Astrocyte (in vitro differentiated cells and primary cell): ENCODE measurements around the gene ITGB2.

Experiments used
- EZH2 ChIP-seq: IDR thresholded peaks from 2 replicates; pipeline ENCODE4 v1.6.1; 2012; ENCODE audit warnings: mild to moderate bottlenecking, low read length, inconsistent platforms; ENCODE audit not compliant: insufficient read depth
- TF ChIP-seq, protein P1 (sequence below): IDR thresholded peaks from 2 replicates; pipeline ENCODE4 v1.5.1; 2011; ENCODE audit warnings: low read depth, mild to moderate bottlenecking, inconsistent platforms, low read length, moderate library complexity; ENCODE audit not compliant: insufficient read depth

DNA sequence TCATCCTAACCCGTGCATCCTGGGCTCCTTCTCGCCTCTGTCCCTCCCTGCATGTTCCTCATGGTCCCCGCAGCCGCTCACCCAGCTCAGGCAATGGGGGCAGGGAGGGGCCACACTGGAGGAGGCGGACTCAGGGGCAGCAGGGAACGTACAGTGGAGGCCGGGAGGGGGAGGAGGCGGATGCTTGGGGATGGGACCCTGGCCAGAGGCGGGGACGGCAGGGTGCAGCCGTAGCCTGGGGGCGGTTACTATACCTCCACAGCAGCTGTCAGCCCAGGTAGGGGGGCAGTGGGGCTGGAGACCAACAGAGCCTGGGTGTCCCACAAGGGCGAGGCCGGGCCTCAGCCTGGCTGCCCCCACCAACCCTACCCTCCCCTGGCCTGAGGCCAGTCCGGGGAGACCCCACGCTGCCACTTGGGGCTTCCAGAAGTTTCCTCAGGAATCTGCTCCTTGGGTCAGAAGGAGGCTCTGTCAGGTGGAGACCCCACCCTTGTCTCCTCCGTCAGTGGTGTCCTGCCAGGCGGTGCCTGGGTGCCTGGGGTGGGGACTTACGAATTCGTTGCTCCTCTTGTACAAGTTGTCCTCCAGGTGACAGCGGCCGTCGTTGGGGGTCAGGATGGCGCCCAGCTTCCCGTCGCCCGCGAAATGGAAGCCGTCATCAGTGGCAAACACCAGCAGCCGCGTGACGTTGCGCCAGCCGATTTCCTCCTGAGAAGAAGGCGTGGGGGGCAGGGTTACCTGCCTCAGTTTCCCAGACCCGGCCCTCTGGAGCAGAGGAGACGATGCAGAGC, 20.7 kb downstream of the ITGB2 start:
- TF ChIP-seq, protein P1, sequence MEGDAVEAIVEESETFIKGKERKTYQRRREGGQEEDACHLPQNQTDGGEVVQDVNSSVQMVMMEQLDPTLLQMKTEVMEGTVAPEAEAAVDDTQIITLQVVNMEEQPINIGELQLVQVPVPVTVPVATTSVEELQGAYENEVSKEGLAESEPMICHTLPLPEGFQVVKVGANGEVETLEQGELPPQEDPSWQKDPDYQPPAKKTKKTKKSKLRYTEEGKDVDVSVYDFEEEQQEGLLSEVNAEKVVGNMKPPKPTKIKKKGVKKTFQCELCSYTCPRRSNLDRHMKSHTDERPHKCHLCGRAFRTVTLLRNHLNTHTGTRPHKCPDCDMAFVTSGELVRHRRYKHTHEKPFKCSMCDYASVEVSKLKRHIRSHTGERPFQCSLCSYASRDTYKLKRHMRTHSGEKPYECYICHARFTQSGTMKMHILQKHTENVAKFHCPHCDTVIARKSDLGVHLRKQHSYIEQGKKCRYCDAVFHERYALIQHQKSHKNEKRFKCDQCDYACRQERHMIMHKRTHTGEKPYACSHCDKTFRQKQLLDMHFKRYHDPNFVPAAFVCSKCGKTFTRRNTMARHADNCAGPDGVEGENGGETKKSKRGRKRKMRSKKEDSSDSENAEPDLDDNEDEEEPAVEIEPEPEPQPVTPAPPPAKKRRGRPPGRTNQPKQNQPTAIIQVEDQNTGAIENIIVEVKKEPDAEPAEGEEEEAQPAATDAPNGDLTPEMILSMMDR = no peak
- TF ChIP-seq EZH2 = no peak
